K562 (cell line): Measurements from ENCODE around the gene SLC25A4. TPM values are rescaled to one million over a fixed set of nuclear protein-coding genes. Genes with fewer than 3 reads are reported as not detected.
A peak's percentile ranks its signal among the peaks of the same experiment; 100 is the strongest.

Source experiments
- BRCA1 ChIP-seq, 2 experiments: fragments of 450-650 bp in 1 of 2; sonication (generic) in 1 of 2; formaldehyde crosslinking in 1 of 2; IDR thresholded peaks; 2 replicates each; pipeline versions ENCODE4 v1.5.0 to v1.6.1; 2017 to 2020; ENCODE audit warnings: mild to moderate bottlenecking in 1 of 2, missing genetic modification reagents in 1 of 2
- CHAMP1 ChIP-seq: fragments of 450-650 bp; IDR thresholded peaks from 2 replicates; pipeline ENCODE4 v1.6.1; 2016; ENCODE audit warnings: mild to moderate bottlenecking
- KAT7 ChIP-seq: sonication (generic); formaldehyde crosslinking; IDR thresholded peaks from 2 replicates; pipeline ENCODE4 v1.8.0; 2022; ENCODE audit warnings: missing genetic modification reagents, mild to moderate bottlenecking, borderline replicate concordance
- L3MBTL2 ChIP-seq: fragments of 450-650 bp; IDR thresholded peaks from 2 replicates; pipeline ENCODE4 v1.6.1; 2016; ENCODE audit warnings: mild to moderate bottlenecking, moderate library complexity
- MIER1 ChIP-seq: fragments of 450-650 bp; IDR thresholded peaks from 2 replicates; pipeline ENCODE4 v1.6.1; 2016; ENCODE audit warnings: antibody characterized with exemption, mild to moderate bottlenecking, low read depth
- NFE2 ChIP-seq: IDR thresholded peaks from 2 replicates; pipeline ENCODE4 v1.6.1; 2014; ENCODE audit warnings: antibody characterized with exemption, low read depth
- POLR2B ChIP-seq: fragments of 450-650 bp; IDR thresholded peaks from 2 replicates; pipeline ENCODE4 v1.6.1; 2018; ENCODE audit warnings: low read depth; ENCODE audit not compliant: partially characterized antibody
- REST ChIP-seq, 2 experiments: fragments of 450-650 bp; formaldehyde crosslinking in 1 of 2; IDR thresholded peaks; 2 replicates each; pipeline versions ENCODE4 v1.4.0 to v1.6.1; 2014 to 2020; ENCODE audit warnings: mild to moderate bottlenecking in 2 of 2, borderline replicate concordance in 1 of 2, low read depth in 1 of 2
- ZFP30 ChIP-seq: fragments of 250-450 bp; sonication (Bioruptor Pico); IDR thresholded peaks from 2 replicates; pipeline ENCODE4 v1.8.0; 2022; ENCODE audit warnings: moderate library complexity, mild to moderate bottlenecking, inconsistent platforms, borderline replicate concordance
- ZFPM2 ChIP-seq: fragments of 250-450 bp; sonication (Bioruptor Pico); IDR thresholded peaks from 2 replicates; pipeline ENCODE4 v1.5.1; 2022; ENCODE audit warnings: mild to moderate bottlenecking
- ZNF696 ChIP-seq: fragments of 250-450 bp; sonication (Bioruptor Pico); conservative IDR thresholded peaks from 2 replicates; pipeline ENCODE4 v1.4.0; 2020; ENCODE audit warnings: mild to moderate bottlenecking, moderate library complexity
- polyA plus RNA-seq, 8 experiments: library from polyadenylated mRNA; depleted of rRNA in 4 of 8; stranded (reverse) in 5 of 8; unstranded in 3 of 8; fragments of >200 nt; fragmentation: Nextera tagmentation in 2 of 8; fragmentation: Illumina TruSeq in 1 of 8; extraction: Ambion mirVana in 2 of 8; extraction: Trizol in 1 of 8; gene quantifications; 2 replicates each; pipeline versions ENCODE4 v1.2.1 to v1.2.3, GENCODE V29; 2011 to 2014; ENCODE audit warnings: inconsistent platforms in 1 of 8, missing spikeins in 1 of 8
- total RNA-seq, 7 experiments: library from RNA; depleted of rRNA in 6 of 7; stranded (reverse); fragments of >200 nt in 6 of 7; fragmentation: Illumina TruSeq in 2 of 7; extraction: Trizol in 2 of 7; gene quantifications; 2 replicates each; pipeline versions ENCODE4 v1.2.1 to v1.2.3, GENCODE V29; 2011 to 2021; ENCODE audit warnings: low replicate concordance in 1 of 7
- TF ChIP-seq, protein P1 (sequence below), 2 experiments: IDR thresholded peaks; 2 replicates each; pipeline ENCODE4 v1.6.1; 2011; ENCODE audit warnings: borderline replicate concordance in 1 of 2, control low read depth in 1 of 2, low read depth in 1 of 2, low read length in 1 of 2, mild to moderate bottlenecking in 1 of 2, mixed read lengths in 1 of 2, moderate library complexity in 1 of 2; ENCODE audit not compliant: insufficient read depth in 1 of 2, insufficient read length in 1 of 2, poor library complexity in 1 of 2, severe bottlenecking in 1 of 2; ENCODE audit errors: extremely low read depth in 1 of 2

The SLC25A4 gene
- total and polyA plus RNA-seq, 9 of the 15 experiments (the other 6 are each of a cell fraction or from before 2014, with no cell fraction given) = 8.3 to 28.6 (median 19.5) TPM

DNA sequence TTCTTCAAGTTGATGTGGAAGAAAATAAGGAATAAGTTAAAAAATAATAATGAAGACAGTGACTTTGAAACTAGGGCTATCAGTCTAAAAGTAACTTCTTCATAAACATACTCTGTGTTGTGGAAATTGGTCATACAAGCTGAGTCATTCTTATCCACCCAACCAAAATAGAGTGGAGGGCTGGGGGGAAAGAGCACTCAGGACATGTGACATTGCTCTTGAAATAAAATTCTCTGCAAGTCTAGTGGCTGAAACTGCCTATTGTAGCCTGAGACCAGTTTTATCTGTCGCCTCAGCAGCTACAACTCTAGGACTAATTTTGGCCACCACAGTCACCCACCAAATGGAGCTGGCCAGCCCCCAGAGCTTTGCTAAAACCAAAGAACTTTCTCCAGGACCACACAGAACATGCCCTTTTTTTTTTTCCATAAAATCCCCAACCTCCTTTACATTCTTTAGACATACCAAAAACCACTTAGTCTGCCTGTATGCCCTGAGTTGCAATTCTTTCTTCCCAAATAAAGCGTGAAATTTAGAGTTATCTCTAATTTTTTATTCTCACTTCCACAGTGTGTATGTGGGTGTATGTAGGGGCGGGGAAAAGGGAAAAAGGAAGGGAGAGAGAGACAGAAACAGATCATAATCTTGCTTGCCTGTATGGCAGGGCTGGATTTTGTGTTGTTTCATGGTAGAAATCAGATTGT lies 23.0 kb upstream of the SLC25A4 start (continued):
- TF ChIP-seq ZNF696 (CRISPR knock-in tag) (no peak), ZFP30 (no peak), BRCA1 (IDR thresholded peaks at IDR 0.05) (no peak), BRCA1 (CRISPR knock-in tag; IDR thresholded peaks at IDR 0.05) (no peak), REST (IDR thresholded peaks at IDR 0.05; ENCODE audit: borderline replicate concordance) (peak; percentile 23; the same call in 1 of the 2 replicates), REST (CRISPR knock-in tag; IDR thresholded peaks at IDR 0.05; ENCODE audit: low read depth) (no peak), MIER1 (no peak), L3MBTL2 (peak; percentile 29; the same call in 1 of the 2 replicates), KAT7 (CRISPR knock-in tag) (no peak), CHAMP1 (0 out of 2 replicates have a peak, but pooled peaks have one; percentile 28), POLR2B (no peak), ZFPM2 (CRISPR knock-in tag) (no peak), NFE2 (peak; percentile 88)
- TF ChIP-seq, protein P1, sequence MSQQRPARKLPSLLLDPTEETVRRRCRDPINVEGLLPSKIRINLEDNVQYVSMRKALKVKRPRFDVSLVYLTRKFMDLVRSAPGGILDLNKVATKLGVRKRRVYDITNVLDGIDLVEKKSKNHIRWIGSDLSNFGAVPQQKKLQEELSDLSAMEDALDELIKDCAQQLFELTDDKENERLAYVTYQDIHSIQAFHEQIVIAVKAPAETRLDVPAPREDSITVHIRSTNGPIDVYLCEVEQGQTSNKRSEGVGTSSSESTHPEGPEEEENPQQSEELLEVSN (IDR thresholded peaks at IDR 0.05; ENCODE audit: borderline replicate concordance in 1 of 2, extremely low read depth in 1 of 2, insufficient read depth in 1 of 2, insufficient read length in 1 of 2, low read depth in 1 of 2, low read length in 1 of 2, poor library complexity in 1 of 2, severe bottlenecking in 1 of 2) = peak in 1 of 2 experiments; percentile 37
